ENCODE measurements around the gene BMP10.
A peak's percentile ranks its signal among the peaks of the same experiment; 100 is the strongest.

The BMP10 gene

GRCh38 chr2:68913359-68913758, 42.2 kb upstream of the BMP10 start:
- no peak for DNase-seq (ENCODE audit: low read depth)
- H3K4me3 ChIP-seq (ENCODE audit: low read length): no peak overlapping the region
- no peak for TF ChIP-seq CTCF (conservative IDR thresholded peaks at IDR 0.05; ENCODE audit: low read length)

GRCh38 chr2:68912732-68913131, 41.5 kb upstream of the BMP10 start:
- TF ChIP-seq CTCF (conservative IDR thresholded peaks at IDR 0.05; ENCODE audit: low read length): no peak
- DNase-seq (ENCODE audit: low read depth): no peak
- no peak overlapping the region for H3K4me3 ChIP-seq (ENCODE audit: low read length)

GRCh38 chr2:68912111-68912510, 40.9 kb upstream of the BMP10 start:
- no peak for DNase-seq (ENCODE audit: low read depth)
- H3K4me3 ChIP-seq (ENCODE audit: low read length): no peak overlapping the region
- TF ChIP-seq CTCF (conservative IDR thresholded peaks at IDR 0.05; ENCODE audit: low read length): no peak

- DNase-seq (ENCODE audit: low read depth): no peak
- TF ChIP-seq CTCF (conservative IDR thresholded peaks at IDR 0.05; ENCODE audit: low read length): no peak
- no peak overlapping the region for H3K4me3 ChIP-seq (ENCODE audit: low read length)
Measured at GRCh38 chr2:68911709-68912108, 40.5 kb upstream of the BMP10 start.

- TF ChIP-seq CTCF (conservative IDR thresholded peaks at IDR 0.05; ENCODE audit: low read length): no peak
- H3K4me3 ChIP-seq (ENCODE audit: low read length): no peak overlapping the region
- DNase-seq (ENCODE audit: low read depth): no peak
Measured at GRCh38 chr2:68911246-68911645, 40.0 kb upstream of the BMP10 start.

GRCh38 chr2:68909793-68910674, 38.8 kb upstream of the BMP10 start:
- peak; percentile 66 for DNase-seq (ENCODE audit: low read depth)
- TF ChIP-seq CTCF (conservative IDR thresholded peaks at IDR 0.05; ENCODE audit: low read length): peak; percentile 99
- H3K4me3 ChIP-seq (ENCODE audit: low read length): no peak overlapping the region

GRCh38 chr2:68908392-68908970, 37.3 kb upstream of the BMP10 start:
- DNase-seq (ENCODE audit: low read depth): peak; percentile 65
- no peak overlapping the region for H3K4me3 ChIP-seq (ENCODE audit: low read length)
- no peak for TF ChIP-seq CTCF (conservative IDR thresholded peaks at IDR 0.05; ENCODE audit: low read length)
